Stimulated activated CD8-positive, alpha-beta memory T cell treated with anti-CD3 and anti-CD28 coated beads, Interleukin-15, amount 100 ng/mL, for 24 hours (primary cell): ENCODE data around the gene ARHGAP26.

Source experiments
- DNase-seq: peaks from one replicate; pipeline ENCODE4 v3.0.0-alpha.2; 2020; ENCODE audit warnings: low read depth

Gene ARHGAP26

DNA sequence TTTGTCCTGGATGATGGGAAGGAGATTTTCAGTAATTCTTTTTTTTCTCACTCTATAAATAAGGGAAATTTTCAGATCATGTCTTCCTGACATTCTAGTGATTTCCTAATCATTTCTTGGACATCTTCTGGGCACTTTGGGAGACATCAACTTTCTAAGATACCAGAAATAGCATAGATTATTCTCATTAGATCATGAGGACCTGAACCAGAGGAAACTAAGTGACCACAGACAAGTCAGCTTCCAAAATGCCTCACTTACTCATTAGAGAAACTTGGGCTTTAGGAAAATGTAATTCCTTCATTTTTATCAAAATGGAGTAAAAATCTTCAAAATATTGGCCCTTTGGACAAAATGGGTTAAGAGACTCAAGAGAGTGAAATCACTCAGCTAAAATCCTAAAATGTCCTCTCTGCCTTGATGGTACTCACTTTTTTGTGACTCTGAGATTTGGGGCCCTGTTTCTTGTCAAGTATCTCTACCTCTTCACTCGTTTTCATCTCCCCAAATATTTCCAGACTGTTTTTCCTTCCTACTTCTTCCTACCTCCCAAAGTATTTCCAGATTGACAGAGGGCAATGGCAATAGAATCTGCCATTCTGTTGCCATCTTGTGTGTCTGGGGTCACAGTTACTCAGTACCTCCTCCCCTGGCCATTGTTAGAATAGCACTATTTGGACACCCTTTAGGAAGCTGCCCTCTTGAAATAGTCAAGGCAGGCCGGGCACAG is 438.8 kb downstream of the ARHGAP26 start:
- DNase-seq, result no peak

DNA sequence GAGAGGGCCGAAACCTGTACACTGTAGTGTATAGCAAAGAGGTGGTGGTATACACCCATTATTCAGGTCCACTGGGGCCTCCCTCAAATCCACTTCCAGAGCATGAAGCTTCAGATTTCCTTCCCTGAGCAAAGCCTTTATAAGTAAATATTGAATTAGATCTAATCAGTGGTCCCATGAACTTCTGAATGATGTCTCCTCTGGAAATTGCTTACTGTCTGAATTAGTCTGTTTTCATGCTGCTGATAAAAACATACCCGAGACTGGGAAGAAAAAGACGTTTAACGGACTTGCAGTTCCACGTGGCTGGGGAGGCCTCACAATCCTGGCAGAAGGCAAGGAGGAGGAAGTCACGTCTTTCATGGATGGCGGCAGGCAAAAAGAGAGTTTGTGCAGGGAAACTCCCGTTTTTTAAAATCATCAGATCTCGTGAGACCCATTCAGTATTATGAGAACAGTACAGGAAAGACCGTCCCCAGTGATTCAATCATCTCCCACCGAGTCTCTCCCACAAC is 439.8 kb downstream of the ARHGAP26 start:
- DNase-seq, result no peak

DNA sequence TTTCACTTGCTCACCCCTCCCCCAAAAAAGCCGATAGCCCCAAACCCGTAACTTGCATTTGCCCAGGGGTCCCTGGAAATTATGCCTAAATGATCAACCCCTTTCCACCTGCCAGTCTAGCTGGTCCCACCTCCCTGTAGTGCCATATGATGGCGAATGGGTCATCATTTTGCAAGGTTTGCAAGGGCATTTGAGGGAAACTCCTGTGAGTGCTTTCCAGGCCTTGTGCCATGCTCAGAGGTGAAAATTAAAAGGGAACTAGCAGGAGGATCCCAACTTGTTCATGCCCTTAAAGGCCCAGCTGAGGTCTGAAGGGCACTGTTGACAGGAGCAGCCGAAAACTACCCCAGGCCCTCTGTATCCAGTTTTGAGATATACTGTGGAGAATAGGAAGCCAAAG is 440.4 kb downstream of the ARHGAP26 start:
- no peak for DNase-seq

DNA sequence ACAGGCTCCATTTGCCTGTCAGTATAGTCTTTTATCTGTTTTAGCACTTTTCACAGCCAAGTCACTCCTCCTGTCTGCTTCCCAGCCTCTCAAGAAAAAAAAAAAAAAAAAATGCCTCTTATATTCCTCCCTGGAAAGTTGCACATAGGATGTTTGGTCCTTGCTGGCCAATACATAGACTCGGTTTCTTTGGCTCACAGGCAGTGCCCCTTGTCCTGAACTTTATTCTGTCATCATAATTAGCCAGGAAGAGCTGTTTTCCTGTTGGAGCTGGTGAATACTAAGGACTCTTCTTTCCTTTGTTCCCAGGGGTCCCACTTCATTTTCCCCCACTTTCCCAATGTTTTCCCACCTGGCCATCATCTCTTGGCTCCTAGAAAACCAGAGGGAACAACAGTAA is 442.1 kb downstream of the ARHGAP26 start:
- DNase-seq, result no peak

DNA sequence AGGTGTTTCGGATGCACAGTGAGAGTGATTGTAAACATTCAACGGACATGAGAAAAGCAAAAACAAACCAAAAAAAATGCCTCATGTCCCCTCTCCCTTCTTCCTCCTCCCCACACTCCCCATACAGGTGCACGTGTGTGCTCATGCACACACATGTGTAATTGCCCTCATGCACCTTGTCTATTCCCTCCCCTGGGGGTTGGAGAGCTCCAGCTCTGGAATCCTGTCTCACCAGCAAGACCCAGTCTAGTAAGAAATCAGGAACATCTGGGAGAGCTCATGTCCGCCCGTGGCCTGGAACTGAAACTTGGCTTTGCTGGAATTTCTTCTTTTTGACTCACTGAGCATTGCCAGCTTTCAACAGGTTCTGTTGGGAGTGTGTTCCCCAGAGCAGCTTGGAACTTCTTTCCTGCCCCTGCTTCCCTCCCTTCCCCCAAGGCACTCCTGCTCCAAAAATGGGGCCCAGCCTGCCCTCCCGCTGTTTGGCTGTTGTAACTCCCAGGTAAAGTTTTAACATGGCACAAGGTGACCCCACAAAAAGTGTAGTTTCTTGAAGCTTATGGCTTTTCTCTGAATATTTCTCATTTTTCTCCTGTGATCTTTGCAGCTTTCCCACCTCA is 443.2 kb downstream of the ARHGAP26 start:
- DNase-seq, result no peak

DNA sequence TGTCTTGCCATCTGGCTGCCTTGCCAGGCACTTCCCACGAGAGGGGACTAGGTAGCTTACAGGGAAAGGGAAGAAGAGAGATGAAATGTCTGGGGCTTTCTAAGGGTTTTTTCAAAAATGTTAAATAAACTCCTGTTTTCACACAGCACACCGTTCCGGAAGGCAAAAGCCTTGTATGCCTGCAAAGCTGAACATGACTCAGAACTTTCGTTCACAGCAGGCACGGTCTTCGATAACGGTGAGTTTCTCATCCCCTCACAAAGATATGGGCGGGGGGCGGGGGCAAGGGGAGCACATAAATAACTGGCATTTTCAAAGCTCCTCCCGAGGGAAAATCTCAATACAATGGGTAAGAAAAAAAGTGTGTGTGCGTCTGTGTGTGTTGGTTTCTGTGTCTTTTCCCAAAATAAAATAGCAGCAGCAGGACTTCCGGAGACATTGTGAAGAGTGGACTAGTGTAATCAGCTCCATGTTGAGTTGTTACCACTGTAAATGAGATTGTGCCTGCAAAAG is 443.7 kb downstream of the ARHGAP26 start:
- DNase-seq, result no peak

DNA sequence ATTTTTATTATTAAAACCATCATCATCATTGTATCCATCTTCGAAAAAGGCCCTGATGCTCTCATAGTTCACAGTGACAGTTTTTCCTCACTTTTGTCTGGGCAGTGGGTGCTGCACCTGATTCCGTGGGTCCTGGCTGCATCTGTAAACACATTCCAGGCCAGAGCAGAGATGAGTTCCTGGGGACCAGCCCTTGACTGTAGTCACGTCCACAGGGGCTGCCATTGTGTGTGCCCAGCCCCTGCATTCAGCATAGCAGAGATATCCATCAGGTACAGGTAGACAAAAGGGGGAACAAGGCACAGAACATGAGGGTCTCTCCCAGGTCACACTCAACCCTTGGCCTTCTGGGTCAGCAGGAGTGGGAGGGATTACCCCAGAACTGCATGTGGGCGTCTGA is 444.3 kb downstream of the ARHGAP26 start:
- no peak for DNase-seq

DNA sequence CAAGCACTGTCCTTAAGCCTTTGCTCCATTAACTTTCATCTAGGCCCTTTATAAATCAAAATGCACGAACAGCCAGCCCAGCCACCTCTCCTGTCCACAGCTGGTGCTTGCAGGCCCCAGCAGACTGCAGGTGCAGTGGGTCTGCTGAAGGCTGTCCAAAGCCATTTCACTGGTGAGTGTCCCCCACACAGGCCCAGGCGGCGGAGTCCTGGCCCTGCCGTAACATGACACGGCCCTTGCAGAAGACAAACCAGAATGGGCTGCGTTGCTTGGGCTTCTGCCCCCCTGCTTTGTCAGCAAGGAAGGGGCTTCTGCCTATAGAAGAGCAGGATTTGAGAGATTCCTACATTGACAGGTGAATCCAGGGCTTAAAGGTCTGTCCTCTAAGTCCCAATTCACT is 444.7 kb downstream of the ARHGAP26 start:
- no peak for DNase-seq

DNA sequence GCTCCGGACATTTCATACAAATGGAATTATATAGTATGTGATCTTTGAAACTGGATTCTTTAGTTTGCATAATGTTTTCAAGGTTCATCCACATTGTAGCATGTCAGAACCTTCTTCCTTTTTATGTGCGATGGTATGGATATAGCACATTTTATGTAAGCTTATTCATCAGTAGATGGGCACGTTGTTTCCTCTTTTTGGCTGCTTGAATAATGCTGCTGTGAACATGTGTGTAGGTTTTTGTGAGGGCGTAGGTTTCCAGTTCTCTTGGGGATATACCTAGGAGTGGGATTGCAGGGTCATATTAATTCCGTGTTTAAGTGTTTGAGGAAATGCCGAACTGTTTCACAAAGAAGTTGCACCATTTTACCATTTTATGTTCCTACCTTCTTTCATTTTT is 445.5 kb downstream of the ARHGAP26 start:
- no peak for DNase-seq

DNA sequence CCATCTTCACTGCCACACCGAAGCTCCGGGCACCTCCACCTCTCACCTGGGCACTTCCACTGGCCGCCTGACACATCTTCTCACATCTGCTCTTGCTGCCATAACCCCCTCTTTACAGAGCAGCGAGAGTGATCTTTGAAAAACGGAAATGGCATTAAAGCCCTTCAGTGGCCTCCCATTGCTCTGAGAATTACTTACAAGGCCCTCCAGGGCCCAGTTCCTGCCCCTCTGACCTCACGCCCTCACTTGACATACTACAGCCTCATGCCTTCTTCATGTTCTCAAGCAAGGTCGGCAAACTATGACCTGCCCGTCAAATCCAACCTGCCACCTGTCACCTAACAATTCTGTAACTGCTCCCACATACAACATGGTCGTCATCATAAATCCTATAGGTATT is 446.0 kb downstream of the ARHGAP26 start:
- no peak for DNase-seq

DNA sequence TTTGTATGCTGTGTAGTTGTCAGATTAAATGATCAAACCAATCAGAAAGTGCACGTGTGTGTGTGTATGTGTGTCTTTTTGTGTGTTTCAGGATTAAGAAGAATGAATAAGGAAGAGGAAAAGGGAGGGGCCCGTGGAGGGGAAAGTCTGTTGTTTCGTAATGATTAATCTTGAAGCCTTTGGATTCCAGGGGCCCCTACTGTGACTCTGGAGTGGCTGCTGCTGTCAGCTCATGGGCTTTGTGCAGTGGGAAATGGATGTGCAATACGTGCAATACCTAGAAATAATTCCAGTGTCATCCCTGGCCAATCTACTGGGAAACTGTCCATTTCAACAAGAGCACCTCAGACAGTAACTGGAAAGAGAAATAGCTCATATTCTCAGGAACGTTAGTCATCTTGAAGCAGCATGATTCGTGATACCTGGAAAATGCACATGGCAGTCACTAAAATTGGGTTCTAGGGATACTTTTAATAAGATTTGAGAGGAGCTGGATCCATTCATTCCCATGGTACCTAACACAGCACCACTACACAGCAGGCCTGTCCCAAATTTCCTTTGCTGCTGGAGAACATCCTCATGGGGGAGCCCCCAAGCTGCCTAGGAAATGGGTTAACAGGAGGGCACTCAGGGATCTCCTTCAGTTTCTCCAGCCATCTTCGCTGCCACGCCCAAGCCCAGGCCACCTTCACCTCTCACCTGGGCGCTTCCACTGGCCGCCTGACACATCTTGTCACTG is 447.1 kb downstream of the ARHGAP26 start:
- no peak for DNase-seq

DNA sequence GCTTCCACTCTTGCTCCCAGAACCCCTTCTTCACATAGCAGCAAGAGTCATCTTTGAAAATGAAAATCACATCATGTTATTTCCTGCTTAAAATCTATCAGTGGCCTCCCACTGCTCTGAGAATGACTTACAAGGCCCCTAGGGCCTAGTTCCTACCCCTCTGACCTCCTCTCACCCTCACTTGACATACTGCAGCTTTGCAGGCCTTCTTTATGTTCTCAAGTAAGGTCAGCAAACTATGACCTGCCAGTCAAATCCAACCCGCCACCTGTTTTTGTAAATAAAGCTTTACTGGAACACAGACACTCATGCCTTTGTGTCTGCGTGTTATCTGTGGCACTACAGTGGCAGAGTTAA is 447.6 kb downstream of the ARHGAP26 start:
- DNase-seq, result no peak

DNA sequence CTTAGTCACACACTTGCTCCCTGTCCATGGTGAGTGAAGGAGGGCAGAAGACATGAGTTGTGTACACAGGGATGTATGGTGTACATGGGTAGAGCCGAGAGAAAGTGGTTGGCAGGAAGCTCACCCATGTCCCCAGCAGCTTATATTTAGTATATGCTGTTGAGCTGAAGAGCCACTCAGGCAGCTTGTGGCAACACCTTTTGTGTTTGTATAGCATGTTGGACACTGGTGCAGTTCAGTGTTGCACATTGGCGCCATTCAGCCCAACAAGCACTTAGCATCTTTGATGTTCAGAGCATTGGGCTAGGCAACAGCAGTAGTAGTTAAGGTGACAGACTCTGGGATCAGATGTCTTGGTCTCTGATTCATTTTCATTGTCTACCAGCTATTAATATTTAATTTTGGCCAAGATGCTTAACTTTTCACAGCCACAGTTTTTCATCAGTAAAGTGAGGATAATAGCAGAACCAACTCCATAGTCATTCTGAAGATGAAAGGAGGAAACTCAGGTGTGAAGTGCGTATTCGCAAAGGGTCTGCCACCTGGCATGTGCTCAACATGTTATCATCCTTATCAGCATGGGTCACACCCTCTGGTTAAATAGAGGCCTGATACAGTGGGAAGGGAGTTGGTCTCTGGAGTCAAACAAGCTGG is 448.5 kb downstream of the ARHGAP26 start:
- no peak for DNase-seq

DNA sequence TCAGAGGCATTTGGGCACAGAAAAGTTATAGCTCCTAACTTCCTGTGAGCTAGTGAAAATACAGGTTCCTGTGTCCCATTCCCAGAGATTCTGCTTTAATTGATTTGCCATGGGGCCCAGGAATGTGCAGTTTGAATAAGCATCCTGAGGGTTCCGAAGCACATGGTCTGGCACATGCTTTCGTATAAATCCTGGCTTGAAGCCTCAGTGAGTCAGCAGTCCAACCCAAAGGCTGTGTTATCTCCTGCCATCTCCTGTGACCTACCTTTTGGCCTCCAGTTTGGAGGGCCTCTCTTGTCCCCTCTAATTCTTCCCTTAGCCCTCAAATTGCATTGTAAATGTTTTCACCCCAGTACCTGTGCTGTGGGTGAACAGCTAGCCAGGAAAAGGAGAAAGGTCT is 449.5 kb downstream of the ARHGAP26 start:
- DNase-seq, result no peak

DNA sequence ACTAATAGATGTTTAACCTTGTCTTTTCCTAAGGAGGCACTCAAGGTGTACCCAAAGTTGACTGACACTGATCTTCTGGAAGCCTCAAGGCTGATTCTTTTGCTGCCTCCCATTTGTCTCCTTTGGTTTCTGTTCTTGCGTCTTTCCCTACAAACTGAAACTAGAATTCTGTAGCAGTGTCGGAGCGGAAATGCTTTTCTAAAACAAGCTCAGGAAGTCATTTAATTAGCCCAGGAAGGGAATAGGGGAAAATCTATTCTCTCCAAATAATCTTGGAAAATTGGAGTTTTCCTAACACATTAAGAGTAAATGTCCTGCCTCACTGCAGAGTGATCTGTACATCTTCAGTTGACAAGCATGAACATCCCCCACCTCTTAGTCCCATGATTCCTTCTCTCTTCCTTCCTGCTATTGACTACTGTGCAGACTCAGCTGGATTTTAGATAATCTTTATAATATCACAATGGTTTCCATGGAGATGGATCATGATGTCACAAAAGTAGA is 450.6 kb downstream of the ARHGAP26 start:
- no peak for DNase-seq

DNA sequence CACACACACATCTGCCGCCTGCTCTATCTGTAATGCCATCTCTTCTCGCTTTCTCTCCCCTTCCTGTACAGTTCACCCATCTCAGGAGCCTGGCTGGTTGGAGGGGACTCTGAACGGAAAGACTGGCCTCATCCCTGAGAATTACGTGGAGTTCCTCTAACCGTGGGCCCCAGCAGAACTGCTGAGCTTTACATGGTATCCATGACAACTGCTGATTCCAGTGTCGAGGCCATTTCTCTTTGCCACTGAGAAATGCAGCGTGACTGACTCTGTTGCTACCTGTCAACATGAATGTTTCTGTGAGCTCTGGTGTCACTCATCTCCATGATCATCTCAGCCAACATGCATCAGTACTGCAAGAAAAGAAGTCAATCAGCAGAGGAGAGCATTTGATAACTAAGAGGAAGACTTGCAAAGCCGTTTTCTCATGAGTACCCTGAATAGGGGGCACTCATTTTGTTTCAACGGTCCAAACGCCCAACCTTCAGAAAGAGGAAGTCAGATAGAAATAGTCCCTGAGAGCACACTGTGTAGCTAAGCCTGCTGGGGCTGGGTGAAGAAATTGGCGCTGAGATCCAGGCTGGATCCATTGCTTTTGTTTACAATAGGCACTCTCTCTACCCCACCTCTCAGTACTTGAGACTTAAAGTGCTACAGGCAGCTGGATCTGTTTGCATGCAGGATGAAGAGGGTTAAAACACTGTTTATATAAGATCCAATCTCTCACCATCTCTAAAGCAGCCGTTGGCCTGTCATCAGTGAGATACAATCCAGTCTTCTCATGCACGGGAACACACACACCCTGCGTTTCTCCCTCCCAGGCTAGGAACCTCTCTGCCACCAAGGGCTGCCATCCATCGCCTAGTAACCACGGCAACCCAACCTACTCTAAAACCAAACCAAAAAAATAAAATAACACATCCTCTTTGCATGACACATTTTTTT is 452.4 kb downstream of the ARHGAP26 start:
- no peak for DNase-seq

DNA sequence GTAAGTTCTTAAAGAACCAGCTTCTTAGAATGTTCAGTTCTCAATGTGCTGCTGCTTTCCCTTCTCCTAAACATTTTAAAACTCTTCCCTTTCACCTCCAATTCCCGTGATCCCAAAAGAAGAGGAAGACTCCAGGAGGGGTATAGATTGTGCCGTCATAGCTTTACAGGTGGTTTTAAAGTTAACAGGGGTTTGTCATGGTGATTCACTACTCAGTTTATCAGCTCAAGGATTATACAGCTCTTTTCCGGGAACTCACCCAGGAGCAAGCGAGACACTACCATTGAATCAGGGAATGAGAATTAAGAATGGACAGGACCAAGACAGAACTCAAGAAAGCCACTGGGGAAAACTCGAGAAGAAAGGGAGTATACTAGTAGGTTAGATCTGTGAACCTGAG is 454.5 kb downstream of the ARHGAP26 start:
- DNase-seq, result no peak

DNA sequence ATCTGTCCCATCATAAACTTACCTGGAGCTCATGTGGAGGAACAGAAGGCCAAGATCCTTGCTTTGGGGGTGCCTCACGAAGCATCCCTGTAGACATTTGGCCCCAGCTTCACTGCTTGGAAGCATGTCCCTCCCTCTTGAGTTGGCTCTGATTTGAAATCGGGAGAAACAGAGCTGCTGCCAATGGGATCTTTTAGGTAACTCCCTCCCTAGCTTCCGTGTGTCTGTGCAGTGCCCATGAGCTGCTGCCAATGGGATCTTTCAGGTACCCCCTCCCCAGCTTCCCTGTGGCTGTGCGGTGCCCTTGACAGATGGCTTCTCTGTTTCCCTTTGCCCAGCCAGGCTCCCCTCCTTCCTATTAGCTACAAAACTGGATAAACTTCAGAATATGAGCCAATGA is 455.3 kb downstream of the ARHGAP26 start:
- DNase-seq, result no peak

DNA sequence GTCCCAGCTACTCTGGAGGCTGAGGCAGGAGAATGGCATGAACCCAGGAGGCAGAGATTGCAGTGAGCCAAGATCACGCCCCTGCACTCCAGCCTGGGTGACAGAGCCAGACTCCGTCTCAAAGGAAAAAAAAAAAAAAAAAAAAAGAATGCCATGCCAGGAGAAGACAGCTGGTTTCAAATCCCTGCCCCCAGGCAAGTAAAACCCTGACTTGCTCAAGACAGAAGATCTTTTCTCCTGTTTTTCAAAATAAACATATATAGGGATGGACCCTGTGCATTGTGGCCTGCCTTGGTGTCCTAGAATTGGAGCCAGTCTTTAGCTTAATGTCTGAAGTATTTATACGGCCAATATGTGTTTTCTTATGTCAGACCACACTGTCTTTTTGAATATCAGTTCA is 456.2 kb downstream of the ARHGAP26 start:
- DNase-seq, result no peak

DNA sequence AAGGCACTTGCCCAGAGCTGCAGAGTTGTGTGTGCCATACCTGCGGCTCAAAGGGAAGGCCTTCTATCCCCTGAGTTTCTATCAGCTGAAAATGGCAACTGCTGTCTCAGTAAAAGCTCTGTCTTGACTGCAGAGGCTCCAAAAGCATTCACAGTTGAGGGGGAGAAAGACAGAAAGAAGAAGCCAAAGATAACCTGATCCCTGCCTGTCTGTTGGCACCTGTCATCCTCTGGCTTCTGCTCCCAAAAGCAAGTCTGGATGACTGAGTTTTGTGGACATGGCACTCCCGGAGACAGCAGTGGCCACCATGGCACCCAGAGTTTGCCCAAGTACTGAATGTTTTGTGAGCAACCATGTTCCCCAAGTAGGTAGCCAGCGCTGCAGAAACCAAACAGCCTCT is 456.7 kb downstream of the ARHGAP26 start:
- no peak for DNase-seq

DNA sequence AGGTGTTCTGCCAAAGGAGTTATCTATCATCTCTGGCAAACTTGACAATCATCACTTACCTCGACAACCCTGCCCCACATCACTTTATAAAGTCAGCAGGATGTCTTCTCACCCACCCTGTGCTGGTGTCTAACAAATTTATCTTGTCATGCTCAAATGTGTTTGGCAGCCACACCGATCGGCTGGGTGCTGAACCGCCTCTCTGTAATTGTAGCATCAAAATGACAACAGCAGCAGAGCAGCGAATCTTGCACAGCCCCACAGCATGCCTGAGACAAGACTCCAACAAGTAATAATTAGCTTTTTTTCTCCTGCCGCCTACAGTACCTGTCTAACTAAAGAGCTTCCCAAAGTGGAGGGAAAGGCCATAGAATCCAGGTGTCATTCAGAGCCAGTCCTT is 457.1 kb downstream of the ARHGAP26 start:
- DNase-seq, result no peak
